ENCODE results near the gene ZNF503.
"Not testable (repeated sequence)": the region's sequence is repeated elsewhere in the genome, so short reads cannot be mapped to it uniquely, and the experiment has no call there.

ZNF503 gene

GRCh38 chr10:75394221-75394620, 7.3 kb downstream of the ZNF503 start:
- no peak for DNase-seq

GRCh38 chr10:75392744-75393143, 8.8 kb downstream of the ZNF503 start:
- no peak for DNase-seq

- no peak for DNase-seq
These were observed 9.3 kb downstream of the ZNF503 start for GRCh38 chr10:75392271-75392670.

GRCh38 chr10:75390178-75390577, 11.4 kb downstream of the ZNF503 start:
- no peak for DNase-seq

GRCh38 chr10:75388082-75388481, 13.5 kb downstream of the ZNF503 start:
- DNase-seq = no peak

- DNase-seq = no peak
These were observed 15.4 kb downstream of the ZNF503 start for GRCh38 chr10:75386128-75386527.

- DNase-seq = no peak
These were observed 21.7 kb downstream of the ZNF503 start for GRCh38 chr10:75379817-75380216.

GRCh38 chr10:75379212-75379724, 22.3 kb downstream of the ZNF503 start:
- DNase-seq = no peak

GRCh38 chr10:75378379-75378778, 23.2 kb downstream of the ZNF503 start:
- no peak for DNase-seq

- no peak for DNase-seq
These were observed 23.7 kb downstream of the ZNF503 start for GRCh38 chr10:75377869-75378268.

- DNase-seq = no peak
These were observed 25.7 kb downstream of the ZNF503 start for GRCh38 chr10:75375838-75376237.

GRCh38 chr10:75371010-75371409, 30.6 kb downstream of the ZNF503 start:
- no peak for DNase-seq

- not testable (repeated sequence) for DNase-seq
These were observed 31.7 kb downstream of the ZNF503 start for GRCh38 chr10:75369838-75370237.

- no peak for DNase-seq
These were observed 33.7 kb downstream of the ZNF503 start for GRCh38 chr10:75367901-75368300.

GRCh38 chr10:75367021-75367487, 34.5 kb downstream of the ZNF503 start:
- DNase-seq = no peak

GRCh38 chr10:75363431-75363830, 38.1 kb downstream of the ZNF503 start:
- DNase-seq = no peak

- not testable (repeated sequence) for DNase-seq
These were observed 41.7 kb downstream of the ZNF503 start for GRCh38 chr10:75359876-75360275.

- no peak for DNase-seq
These were observed 42.6 kb downstream of the ZNF503 start for GRCh38 chr10:75358835-75359421.

- DNase-seq = no peak
These were observed 43.4 kb downstream of the ZNF503 start for GRCh38 chr10:75358132-75358531.

- no peak for DNase-seq
These were observed 44.1 kb downstream of the ZNF503 start for GRCh38 chr10:75357500-75357899.

GRCh38 chr10:75356484-75356883, 45.1 kb downstream of the ZNF503 start:
- DNase-seq = no peak

GRCh38 chr10:75355706-75356105, 45.9 kb downstream of the ZNF503 start:
- no peak for DNase-seq

GRCh38 chr10:75353183-75353582, 48.4 kb downstream of the ZNF503 start:
- no peak for DNase-seq

GRCh38 chr10:75352650-75353049, 48.9 kb downstream of the ZNF503 start:
- DNase-seq = no peak

- no peak for DNase-seq
These were observed 49.9 kb downstream of the ZNF503 start for GRCh38 chr10:75351637-75352036.

All from activated CD4-positive, CD25-positive, alpha-beta regulatory T cell (primary cell).